Liver (tissue), 9 donors: Measurements from ENCODE around the gene PLCB4. TPM values are rescaled to one million over a fixed set of nuclear protein-coding genes. Genes with fewer than 3 reads are reported as not detected.

Source experiments
- DNase-seq: peaks from one replicate; pipeline ENCODE4 v3.0.0-alpha.2; 2017; ENCODE audit warnings: low spot score
- H3K27ac ChIP-seq, 2 donors: one replicate each; pipeline ENCODE4 v1.7.0; 2013; ENCODE audit warnings: inconsistent platforms in 2 of 2, low read length in 2 of 2, control low read depth in 1 of 2, low read depth in 1 of 2, mild to moderate bottlenecking in 1 of 2
- H3K27me3 ChIP-seq, 4 donors: one replicate each; pipeline versions ENCODE4 v1.6.1 to v1.7.0; 2013; ENCODE audit warnings: low read length in 3 of 4, inconsistent platforms in 1 of 4, mild to moderate bottlenecking in 1 of 4, moderate library complexity in 1 of 4; ENCODE audit not compliant: control insufficient read depth in 4 of 4, insufficient read depth in 4 of 4
- H3K36me3 ChIP-seq, 4 donors: one replicate each; pipeline versions ENCODE4 v1.6.1 to v1.7.0; 2013; ENCODE audit warnings: low read length in 3 of 4, mild to moderate bottlenecking in 3 of 4, low read depth in 1 of 4, moderate library complexity in 1 of 4; ENCODE audit not compliant: control insufficient read depth in 4 of 4, insufficient read depth in 3 of 4
- H3K4me1 ChIP-seq, 4 donors: one replicate each; pipeline versions ENCODE4 v1.6.1 to v1.7.0; 2013; ENCODE audit warnings: low read length in 3 of 4, mild to moderate bottlenecking in 3 of 4, moderate library complexity in 1 of 4; ENCODE audit not compliant: control insufficient read depth in 4 of 4, insufficient read depth in 4 of 4
- H3K4me3 ChIP-seq, 3 donors: one replicate each; pipeline versions ENCODE4 v1.6.1 to v1.7.0; 2013; ENCODE audit warnings: low read length in 3 of 3, control low read depth in 1 of 3, low read depth in 1 of 3, mild to moderate bottlenecking in 1 of 3
- H3K9ac ChIP-seq, 2 donors: one replicate each; pipeline ENCODE4 v1.7.0; 2013; ENCODE audit warnings: low read length in 2 of 2, mild to moderate bottlenecking in 2 of 2, moderate library complexity in 2 of 2, control low read depth in 1 of 2, low read depth in 1 of 2
- H3K9me3 ChIP-seq, 4 donors: one replicate each; pipeline versions ENCODE4 v1.6.1 to v1.7.0; 2013; ENCODE audit warnings: low read length in 3 of 4; ENCODE audit not compliant: control insufficient read depth in 4 of 4
- ATF3 ChIP-seq: IDR thresholded peaks from 2 replicates; pipeline ENCODE4 v1.6.1; 2016; ENCODE audit warnings: antibody characterized with exemption
- CTCF ChIP-seq: fragments of 150-350 bp; IDR thresholded peaks from 2 replicates; pipeline ENCODE4 v1.5.1; 2017; ENCODE audit warnings: improper control_type of control experiment, low read depth, low read length; ENCODE audit not compliant: missing input control
- EGR1 ChIP-seq, 2 donors: IDR thresholded peaks; 2 replicates each; pipeline ENCODE4 v1.6.1; 2016 to 2018; ENCODE audit warnings: antibody characterized with exemption in 2 of 2, low read depth in 2 of 2
- FOXA1 ChIP-seq: IDR thresholded peaks from 2 replicates; pipeline ENCODE4 v1.6.1; 2016; ENCODE audit warnings: antibody characterized with exemption
- FOXA2 ChIP-seq: IDR thresholded peaks from 2 replicates; pipeline ENCODE4 v1.6.1; 2016; ENCODE audit warnings: antibody characterized with exemption
- GABPA ChIP-seq, 2 donors: IDR thresholded peaks in 1 of 2; conservative IDR thresholded peaks in 1 of 2; 2 replicates each; pipeline ENCODE4 v1.6.1; 2016; ENCODE audit warnings: antibody characterized with exemption in 2 of 2, mild to moderate bottlenecking in 1 of 2, moderate library complexity in 1 of 2
- HNF4A ChIP-seq, 2 donors: conservative IDR thresholded peaks; 2 replicates each; pipeline ENCODE4 v1.6.1; 2016; ENCODE audit warnings: antibody characterized with exemption in 2 of 2, mild to moderate bottlenecking in 2 of 2
- HNF4G ChIP-seq: IDR thresholded peaks from 2 replicates; pipeline ENCODE4 v1.6.1; 2016; ENCODE audit warnings: antibody characterized with exemption
- JUND ChIP-seq, 2 donors: IDR thresholded peaks; 2 replicates each; pipeline ENCODE4 v1.6.1; 2016; ENCODE audit warnings: antibody characterized with exemption in 2 of 2
- MAX ChIP-seq: IDR thresholded peaks from 2 replicates; pipeline ENCODE4 v1.6.1; 2016; ENCODE audit warnings: antibody characterized with exemption
- NR2F2 ChIP-seq: IDR thresholded peaks from 2 replicates; pipeline ENCODE4 v1.6.1; 2016; ENCODE audit warnings: antibody characterized with exemption
- RAD21 ChIP-seq, 2 donors: IDR thresholded peaks; 2 replicates each; pipeline ENCODE4 v1.6.1; 2016; ENCODE audit warnings: antibody characterized with exemption in 2 of 2, mild to moderate bottlenecking in 2 of 2
- REST ChIP-seq: IDR thresholded peaks from 2 replicates; pipeline ENCODE4 v1.6.1; 2016; ENCODE audit warnings: antibody characterized with exemption, mild to moderate bottlenecking
- RXRA ChIP-seq, 2 donors: IDR thresholded peaks; 2 replicates each; pipeline ENCODE4 v1.6.1; 2017 to 2018; ENCODE audit warnings: antibody characterized with exemption in 2 of 2, mild to moderate bottlenecking in 1 of 2
- SP1 ChIP-seq: IDR thresholded peaks from 2 replicates; pipeline ENCODE4 v1.6.1; 2018; ENCODE audit warnings: antibody characterized with exemption, mild to moderate bottlenecking
- TAF1 ChIP-seq: conservative IDR thresholded peaks from 2 replicates; pipeline ENCODE4 v1.6.1; 2016; ENCODE audit warnings: antibody characterized with exemption, mild to moderate bottlenecking
- YY1 ChIP-seq: IDR thresholded peaks from 2 replicates; pipeline ENCODE4 v1.6.1; 2016; ENCODE audit warnings: antibody characterized with exemption, mild to moderate bottlenecking
- ZBTB33 ChIP-seq: IDR thresholded peaks from 2 replicates; pipeline ENCODE4 v1.6.1; 2016; ENCODE audit warnings: antibody characterized with exemption
- WGBS: extraction: QIAGEN DNeasy Blood & Tissue Kit; methylation state at CpG from one replicate; pipeline ENCODE4 v1.1.7; 2013; 5-methylcytosine and 5-hydroxymethylcytosine counted together
- polyA plus RNA-seq, 2 donors: library from polyadenylated mRNA; stranded (reverse) in 1 of 2; unstranded in 1 of 2; fragments of 200-250 nt in 1 of 2; fragments of >200 nt in 1 of 2; fragmentation: Nextera tagmentation in 1 of 2; extraction: Ambion mirVana in 1 of 2; gene quantifications; one replicate each; pipeline versions ENCODE4 v1.2.1 to v1.2.3, GENCODE V29; 2013 to 2015
- total RNA-seq, 2 donors: library from RNA; depleted of rRNA; stranded (reverse); fragments of >200 nt; gene quantifications; one replicate each; pipeline ENCODE4 v1.2.3, GENCODE V29; 2014
- donor health status: healthy.
- donor health status: healthy.
- donor health status: healthy.
- donor health status: healthy.
- donor health status: healthy.

The PLCB4 gene
- total and polyA plus RNA-seq, 4 donors = 0.14 to 0.67 (median 0.30) TPM

- H3K9ac ChIP-seq = no peak overlapping the region
- H3K4me3 ChIP-seq = no peak overlapping the region
- H3K36me3 ChIP-seq = no peaks in the 10 kb centered on the region
- peaks cover 0 to 4% (median 0%) of the 10 kb centered on the region in 4 donors for H3K27me3 ChIP-seq
- H3K9me3 ChIP-seq = no peaks in the 10 kb centered on the region
- WGBS = 84% methylated on average over 2 of the region's 2 CpGs
- no peak overlapping the region for H3K27ac ChIP-seq
- DNase-seq = no peak
- no peaks in the 10 kb centered on the region for H3K4me1 ChIP-seq
- TF ChIP-seq MAX (no peak), FOXA1 (no peak), YY1 (no peak), ZBTB33 (no peak), RAD21 (IDR thresholded peaks at IDR 0.05) (no peak), RXRA (IDR thresholded peaks at IDR 0.05) (no peak), TAF1 (no peak), HNF4A (conservative IDR thresholded peaks at IDR 0.05) (no peak), GABPA (IDR thresholded peaks at IDR 0.05 in 1 of 2, conservative IDR thresholded peaks at IDR 0.05 in 1 of 2) (no peak), SP1 (no peak), ATF3 (no peak), HNF4G (no peak), REST (no peak), JUND (IDR thresholded peaks at IDR 0.05) (no peak), CTCF (no peak), FOXA2 (no peak), EGR1 (IDR thresholded peaks at IDR 0.05; ENCODE audit: low read depth in 2 of 2) (no peak)
Observed at GRCh38 chr20:9293145-9293544, 224.3 kb downstream of the PLCB4 start.

GRCh38 chr20:9294041-9294440 lies 225.2 kb downstream of the PLCB4 start:
- Histone ChIP-seq H3K36me3 (no peaks in the 10 kb centered on the region), H3K9me3 (no peaks in the 10 kb centered on the region), H3K9ac (no peak overlapping the region), H3K27me3 (peaks cover 0 to 4% (median 0%) of the 10 kb centered on the region in 4 donors), H3K4me1 (no peaks in the 10 kb centered on the region), H3K4me3 (no peak overlapping the region), H3K27ac (no peak overlapping the region)
- DNase-seq = no peak
- TF ChIP-seq HNF4A (conservative IDR thresholded peaks at IDR 0.05) (no peak), EGR1 (IDR thresholded peaks at IDR 0.05; ENCODE audit: low read depth in 2 of 2) (no peak), MAX (no peak), JUND (IDR thresholded peaks at IDR 0.05) (no peak), NR2F2 (no peak), TAF1 (no peak), ATF3 (no peak), FOXA2 (no peak), REST (no peak), RXRA (IDR thresholded peaks at IDR 0.05) (no peak), YY1 (no peak)
